ENCODE measurements around the gene GPM6B.

DNA sequence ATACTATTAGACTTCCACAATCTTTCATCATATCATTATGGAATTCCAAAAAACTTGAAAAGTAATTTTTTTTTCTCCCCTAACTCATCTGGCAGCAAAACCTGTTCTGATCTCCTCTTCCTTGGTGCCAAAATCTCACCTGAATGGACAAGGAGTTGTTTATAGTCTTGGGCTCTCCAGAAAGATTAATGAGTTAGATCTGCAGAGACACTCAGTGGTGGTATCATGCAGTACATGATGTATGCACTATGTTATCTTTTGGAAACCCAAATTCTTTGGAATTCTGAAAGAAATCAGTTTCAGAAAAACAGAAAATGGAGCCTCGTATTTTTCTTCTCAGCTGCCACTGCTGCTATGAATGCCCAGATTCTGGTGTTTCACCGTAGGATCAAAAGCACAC, 11.7 kb downstream of the GPM6B start:
- TF ChIP-seq, protein P1, sequence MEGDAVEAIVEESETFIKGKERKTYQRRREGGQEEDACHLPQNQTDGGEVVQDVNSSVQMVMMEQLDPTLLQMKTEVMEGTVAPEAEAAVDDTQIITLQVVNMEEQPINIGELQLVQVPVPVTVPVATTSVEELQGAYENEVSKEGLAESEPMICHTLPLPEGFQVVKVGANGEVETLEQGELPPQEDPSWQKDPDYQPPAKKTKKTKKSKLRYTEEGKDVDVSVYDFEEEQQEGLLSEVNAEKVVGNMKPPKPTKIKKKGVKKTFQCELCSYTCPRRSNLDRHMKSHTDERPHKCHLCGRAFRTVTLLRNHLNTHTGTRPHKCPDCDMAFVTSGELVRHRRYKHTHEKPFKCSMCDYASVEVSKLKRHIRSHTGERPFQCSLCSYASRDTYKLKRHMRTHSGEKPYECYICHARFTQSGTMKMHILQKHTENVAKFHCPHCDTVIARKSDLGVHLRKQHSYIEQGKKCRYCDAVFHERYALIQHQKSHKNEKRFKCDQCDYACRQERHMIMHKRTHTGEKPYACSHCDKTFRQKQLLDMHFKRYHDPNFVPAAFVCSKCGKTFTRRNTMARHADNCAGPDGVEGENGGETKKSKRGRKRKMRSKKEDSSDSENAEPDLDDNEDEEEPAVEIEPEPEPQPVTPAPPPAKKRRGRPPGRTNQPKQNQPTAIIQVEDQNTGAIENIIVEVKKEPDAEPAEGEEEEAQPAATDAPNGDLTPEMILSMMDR (conservative IDR thresholded peaks at IDR 0.05; ENCODE audit: low read depth, low read length): no peak
- no peak for TF ChIP-seq RFX5 (IDR thresholded peaks at IDR 0.05; ENCODE audit: low read depth, low read length)
- TF ChIP-seq RCOR1 (IDR thresholded peaks at IDR 0.05; ENCODE audit: insufficient replicate concordance, low read length): no peak
- no peak for TF ChIP-seq POLR2A (IDR thresholded peaks at IDR 0.05; ENCODE audit: low read depth, low read length)
- no peak for TF ChIP-seq NFE2L2 (IDR thresholded peaks at IDR 0.05; ENCODE audit: low read depth, low read length)
- no peak for TF ChIP-seq RAD21 (IDR thresholded peaks at IDR 0.05; ENCODE audit: low read length)
- TF ChIP-seq SMC3 (IDR thresholded peaks at IDR 0.05; ENCODE audit: low read depth, low read length): no peak
- no peak for TF ChIP-seq CHD1 (IDR thresholded peaks at IDR 0.05; ENCODE audit: low read depth, low read length)
- no peak for TF ChIP-seq CEBPB (IDR thresholded peaks at IDR 0.05; ENCODE audit: low read depth, low read length)
- no peak for TF ChIP-seq BHLHE40 (IDR thresholded peaks at IDR 0.05; ENCODE audit: low read depth, low read length)
- TF ChIP-seq FOS (IDR thresholded peaks at IDR 0.05; ENCODE audit: low read depth, low read length): no peak
- TF ChIP-seq, protein P2, sequence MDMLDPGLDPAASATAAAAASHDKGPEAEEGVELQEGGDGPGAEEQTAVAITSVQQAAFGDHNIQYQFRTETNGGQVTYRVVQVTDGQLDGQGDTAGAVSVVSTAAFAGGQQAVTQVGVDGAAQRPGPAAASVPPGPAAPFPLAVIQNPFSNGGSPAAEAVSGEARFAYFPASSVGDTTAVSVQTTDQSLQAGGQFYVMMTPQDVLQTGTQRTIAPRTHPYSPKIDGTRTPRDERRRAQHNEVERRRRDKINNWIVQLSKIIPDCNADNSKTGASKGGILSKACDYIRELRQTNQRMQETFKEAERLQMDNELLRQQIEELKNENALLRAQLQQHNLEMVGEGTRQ (IDR thresholded peaks at IDR 0.05; ENCODE audit: low read depth, low read length): no peak
- TF ChIP-seq MXI1 (IDR thresholded peaks at IDR 0.05; ENCODE audit: borderline replicate concordance, low read depth, low read length): no peak

Measured in IMR-90 (cell line).